Neural cell (in vitro differentiated cells): Measurements from ENCODE around the gene SDK1. TPM values are rescaled to one million over a fixed set of nuclear protein-coding genes. Genes with fewer than 3 reads are reported as not detected.

Experiments
- H2AFZ ChIP-seq: fragments of 200-600, 300-800 bp; sonication (generic), shearing (Covaris generic); 2 replicates; pipeline ENCODE4 v1.6.0; 2014; ENCODE audit warnings: low read depth, mild to moderate bottlenecking, antibody characterized with exemption, low read length, moderate library complexity
- H3F3A ChIP-seq: fragments of 200-600 bp; shearing (Covaris generic); 2 replicates; pipeline ENCODE4 v1.6.1; 2016; ENCODE audit warnings: mild to moderate bottlenecking, moderate library complexity, mixed read lengths, antibody characterized with exemption, low read length; ENCODE audit not compliant: insufficient read depth, poor library complexity, severe bottlenecking
- H3K27ac ChIP-seq: fragments of 200-600, 300-800 bp; sonication (generic), shearing (Covaris generic); 2 replicates; pipeline ENCODE4 v1.5.1; 2014; ENCODE audit warnings: mild to moderate bottlenecking, low read length, moderate library complexity
- H3K27me3 ChIP-seq: fragments of 300-800, 200-600 bp; sonication (generic), shearing (Covaris generic); 2 replicates; pipeline ENCODE4 v1.6.0; 2014; ENCODE audit warnings: mild to moderate bottlenecking, low read depth, low read length, moderate library complexity; ENCODE audit not compliant: insufficient read depth
- H3K36me3 ChIP-seq: fragments of 300-800, 200-600 bp; sonication (generic), shearing (Covaris generic); 2 replicates; pipeline ENCODE4 v1.5.1; 2014; ENCODE audit warnings: mild to moderate bottlenecking, antibody characterized with exemption, low read length, moderate library complexity; ENCODE audit not compliant: insufficient read depth
- H3K4me2 ChIP-seq: fragments of 300-800, 200-600 bp; sonication (generic), shearing (Covaris generic); 2 replicates; pipeline ENCODE4 v1.6.0; 2014; ENCODE audit warnings: mild to moderate bottlenecking, low read length
- H3K4me3 ChIP-seq: fragments of 300-800, 200-600 bp; sonication (generic), shearing (Covaris generic); 2 replicates; pipeline ENCODE4 v1.5.1; 2014; ENCODE audit warnings: mild to moderate bottlenecking, low read length, moderate library complexity
- H3K79me2 ChIP-seq: fragments of 200-600 bp; shearing (Covaris generic); replicated peaks from 2 replicates; pipeline ENCODE4 v1.6.0; 2014; ENCODE audit warnings: mild to moderate bottlenecking, low read length, moderate library complexity; ENCODE audit not compliant: insufficient read depth
- H3K9ac ChIP-seq: fragments of 300-800, 200-600 bp; sonication (generic), shearing (Covaris generic); 2 replicates; pipeline ENCODE4 v1.6.1; 2016; ENCODE audit warnings: mild to moderate bottlenecking, low read length, mixed read lengths
- H3K9me2 ChIP-seq: fragments of 200-600 bp; shearing (Covaris generic); 2 replicates; pipeline ENCODE4 v1.6.1; 2016; ENCODE audit warnings: mild to moderate bottlenecking, low read length, mixed read lengths; ENCODE audit not compliant: insufficient read depth
- H3K9me3 ChIP-seq: fragments of 200-600, 300-800 bp; sonication (generic), shearing (Covaris generic); 2 replicates; pipeline ENCODE4 v1.6.1; 2016; ENCODE audit warnings: mild to moderate bottlenecking, mixed run types, low read length, moderate library complexity, mixed read lengths
- H4K20me1 ChIP-seq: fragments of 200-600 bp; shearing (Covaris generic); 2 replicates; pipeline ENCODE4 v1.6.1; 2016; ENCODE audit warnings: mild to moderate bottlenecking, mixed run types; ENCODE audit not compliant: insufficient read depth
- EP300 ChIP-seq: fragments of 450-650 bp; conservative IDR thresholded peaks from 2 replicates; pipeline ENCODE4 v1.6.1; 2014; ENCODE audit warnings: antibody characterized with exemption, mild to moderate bottlenecking, moderate library complexity; ENCODE audit not compliant: poor library complexity, severe bottlenecking
- EZH2 ChIP-seq: fragments of 200-600, 300-800 bp; shearing (Covaris generic), sonication (generic); IDR thresholded peaks from 2 replicates; pipeline ENCODE4 v1.6.1; 2014; ENCODE audit warnings: antibody characterized with exemption, low read length, borderline replicate concordance, mild to moderate bottlenecking; ENCODE audit not compliant: insufficient read depth, poor library complexity, severe bottlenecking
- MXI1 ChIP-seq: fragments of 450-650 bp; conservative IDR thresholded peaks from 2 replicates; pipeline ENCODE4 v1.6.1; 2014; ENCODE audit warnings: antibody characterized with exemption, mild to moderate bottlenecking; ENCODE audit not compliant: poor library complexity, severe bottlenecking
- POLR2AphosphoS5 ChIP-seq: IDR thresholded peaks from 2 replicates; pipeline ENCODE4 v1.6.1; 2012
- RAD21 ChIP-seq: fragments of 450-650 bp; conservative IDR thresholded peaks from 2 replicates; pipeline ENCODE4 v1.6.1; 2014; ENCODE audit warnings: antibody characterized with exemption, mild to moderate bottlenecking, moderate library complexity
- SMC3 ChIP-seq: fragments of 450-650 bp; conservative IDR thresholded peaks from 2 replicates; pipeline ENCODE4 v1.6.1; 2014; ENCODE audit warnings: antibody characterized with exemption, mild to moderate bottlenecking, moderate library complexity; ENCODE audit not compliant: poor library complexity
- TAF1 ChIP-seq: IDR thresholded peaks from 2 replicates; pipeline ENCODE4 v1.6.1; 2012; ENCODE audit warnings: low read depth
- polyA plus RNA-seq: library from polyadenylated mRNA; depleted of rRNA; stranded (reverse); fragments of >200 nt; gene quantifications from 2 replicates; pipeline ENCODE4 v1.2.3, GENCODE V29; 2014
- TF ChIP-seq, protein P1 (sequence below): fragments of 450-650 bp; IDR thresholded peaks from 2 replicates; pipeline ENCODE4 v1.5.1; 2014; ENCODE audit warnings: antibody characterized with exemption, mild to moderate bottlenecking, moderate library complexity; ENCODE audit not compliant: poor library complexity, severe bottlenecking
- TF ChIP-seq, protein P2 (sequence below): IDR thresholded peaks from 2 replicates; pipeline ENCODE4 v1.6.1; 2012; ENCODE audit warnings: borderline replicate concordance

Gene SDK1
- polyA plus RNA-seq, 1 donor from 2014 or later, result 2.7 TPM

DNA sequence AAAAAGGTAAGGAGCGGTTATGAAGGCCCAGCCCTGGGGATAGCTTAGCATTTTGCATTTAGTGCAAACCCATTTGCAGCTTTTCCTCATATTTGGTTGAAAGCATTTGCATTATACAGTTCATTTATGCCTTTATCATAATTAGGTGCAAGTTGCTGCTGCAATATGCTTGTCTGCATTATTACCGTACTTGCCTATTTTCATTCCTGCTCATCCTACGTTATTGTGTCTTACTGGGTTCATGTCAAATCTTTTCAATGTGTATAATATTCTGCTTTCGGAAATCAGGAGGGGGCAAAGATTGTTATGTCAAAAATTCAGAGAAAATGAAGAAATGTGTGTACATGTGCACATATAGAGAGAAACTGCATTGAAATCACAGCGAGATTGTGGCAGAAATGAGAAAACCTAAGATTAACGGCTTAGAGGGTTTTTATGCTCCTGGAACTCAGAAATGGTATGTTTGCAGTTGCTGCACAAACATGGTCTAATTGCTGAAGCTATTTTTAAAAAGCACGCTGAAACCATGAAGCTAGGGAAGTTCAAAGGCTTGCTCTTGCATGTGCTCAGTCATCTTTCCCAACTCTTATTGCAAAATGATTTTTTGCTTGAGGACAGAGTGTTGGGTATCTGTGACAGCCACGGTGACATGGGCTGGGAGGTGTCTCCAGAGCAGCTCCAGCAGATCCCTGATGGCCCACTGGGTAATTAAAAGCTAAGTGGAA lies 613.2 kb downstream of the SDK1 start:
- Histone ChIP-seq H3K27ac (no peak overlapping the region), H4K20me1 (no peaks in the 10 kb centered on the region), H3F3A (no peaks in the 10 kb centered on the region), H3K9ac (no peak overlapping the region), H3K4me2 (no peak overlapping the region), H3K9me2 (no peaks in the 10 kb centered on the region), H3K79me2 (no peaks in the 10 kb centered on the region), H3K27me3 (no peaks in the 10 kb centered on the region), H3K4me3 (no peak overlapping the region), H3K36me3 (no peaks in the 10 kb centered on the region), H3K9me3 (no peaks in the 10 kb centered on the region), H2AFZ (no peak overlapping the region)
- TF ChIP-seq, protein P1, sequence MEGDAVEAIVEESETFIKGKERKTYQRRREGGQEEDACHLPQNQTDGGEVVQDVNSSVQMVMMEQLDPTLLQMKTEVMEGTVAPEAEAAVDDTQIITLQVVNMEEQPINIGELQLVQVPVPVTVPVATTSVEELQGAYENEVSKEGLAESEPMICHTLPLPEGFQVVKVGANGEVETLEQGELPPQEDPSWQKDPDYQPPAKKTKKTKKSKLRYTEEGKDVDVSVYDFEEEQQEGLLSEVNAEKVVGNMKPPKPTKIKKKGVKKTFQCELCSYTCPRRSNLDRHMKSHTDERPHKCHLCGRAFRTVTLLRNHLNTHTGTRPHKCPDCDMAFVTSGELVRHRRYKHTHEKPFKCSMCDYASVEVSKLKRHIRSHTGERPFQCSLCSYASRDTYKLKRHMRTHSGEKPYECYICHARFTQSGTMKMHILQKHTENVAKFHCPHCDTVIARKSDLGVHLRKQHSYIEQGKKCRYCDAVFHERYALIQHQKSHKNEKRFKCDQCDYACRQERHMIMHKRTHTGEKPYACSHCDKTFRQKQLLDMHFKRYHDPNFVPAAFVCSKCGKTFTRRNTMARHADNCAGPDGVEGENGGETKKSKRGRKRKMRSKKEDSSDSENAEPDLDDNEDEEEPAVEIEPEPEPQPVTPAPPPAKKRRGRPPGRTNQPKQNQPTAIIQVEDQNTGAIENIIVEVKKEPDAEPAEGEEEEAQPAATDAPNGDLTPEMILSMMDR, result no peak
- TF ChIP-seq, protein P2, sequence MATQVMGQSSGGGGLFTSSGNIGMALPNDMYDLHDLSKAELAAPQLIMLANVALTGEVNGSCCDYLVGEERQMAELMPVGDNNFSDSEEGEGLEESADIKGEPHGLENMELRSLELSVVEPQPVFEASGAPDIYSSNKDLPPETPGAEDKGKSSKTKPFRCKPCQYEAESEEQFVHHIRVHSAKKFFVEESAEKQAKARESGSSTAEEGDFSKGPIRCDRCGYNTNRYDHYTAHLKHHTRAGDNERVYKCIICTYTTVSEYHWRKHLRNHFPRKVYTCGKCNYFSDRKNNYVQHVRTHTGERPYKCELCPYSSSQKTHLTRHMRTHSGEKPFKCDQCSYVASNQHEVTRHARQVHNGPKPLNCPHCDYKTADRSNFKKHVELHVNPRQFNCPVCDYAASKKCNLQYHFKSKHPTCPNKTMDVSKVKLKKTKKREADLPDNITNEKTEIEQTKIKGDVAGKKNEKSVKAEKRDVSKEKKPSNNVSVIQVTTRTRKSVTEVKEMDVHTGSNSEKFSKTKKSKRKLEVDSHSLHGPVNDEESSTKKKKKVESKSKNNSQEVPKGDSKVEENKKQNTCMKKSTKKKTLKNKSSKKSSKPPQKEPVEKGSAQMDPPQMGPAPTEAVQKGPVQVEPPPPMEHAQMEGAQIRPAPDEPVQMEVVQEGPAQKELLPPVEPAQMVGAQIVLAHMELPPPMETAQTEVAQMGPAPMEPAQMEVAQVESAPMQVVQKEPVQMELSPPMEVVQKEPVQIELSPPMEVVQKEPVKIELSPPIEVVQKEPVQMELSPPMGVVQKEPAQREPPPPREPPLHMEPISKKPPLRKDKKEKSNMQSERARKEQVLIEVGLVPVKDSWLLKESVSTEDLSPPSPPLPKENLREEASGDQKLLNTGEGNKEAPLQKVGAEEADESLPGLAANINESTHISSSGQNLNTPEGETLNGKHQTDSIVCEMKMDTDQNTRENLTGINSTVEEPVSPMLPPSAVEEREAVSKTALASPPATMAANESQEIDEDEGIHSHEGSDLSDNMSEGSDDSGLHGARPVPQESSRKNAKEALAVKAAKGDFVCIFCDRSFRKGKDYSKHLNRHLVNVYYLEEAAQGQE, result no peak
- TF ChIP-seq EP300, result no peak
- TF ChIP-seq TAF1, result no peak
- no peak for TF ChIP-seq RAD21
- TF ChIP-seq MXI1, result no peak
- no peak for TF ChIP-seq SMC3
- no peak for TF ChIP-seq EZH2
- TF ChIP-seq POLR2AphosphoS5, result no peak

DNA sequence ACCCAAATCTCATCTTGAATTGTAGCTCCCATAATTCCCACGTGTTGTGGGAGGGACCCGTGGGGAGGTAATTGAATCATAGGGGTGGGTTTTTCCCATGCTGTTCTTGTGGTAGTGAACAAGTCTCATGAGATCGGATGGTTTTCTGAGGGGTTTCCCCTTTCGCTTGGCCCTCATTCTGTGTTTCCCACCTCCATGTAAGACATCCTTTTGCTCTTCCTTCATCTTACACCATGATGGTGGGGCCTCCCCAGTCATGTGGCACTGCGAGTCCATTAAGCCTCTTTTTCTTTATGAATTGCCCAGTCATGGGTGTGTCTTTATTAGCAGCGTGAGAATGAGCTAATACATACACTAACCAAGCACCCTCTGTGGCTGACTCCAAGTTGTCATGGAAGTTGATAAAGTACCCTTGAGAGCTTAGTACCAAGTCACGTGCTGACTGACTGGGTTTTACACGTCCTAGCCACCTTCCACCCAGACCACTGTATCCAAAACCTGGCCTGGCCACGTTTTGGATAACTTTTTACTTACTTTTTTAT lies 614.4 kb downstream of the SDK1 start:
- no peak overlapping the region for H3K4me2 ChIP-seq
- TF ChIP-seq, protein P2, result no peak
- TF ChIP-seq POLR2AphosphoS5 (no peak), MXI1 (no peak), TAF1 (no peak), RAD21 (no peak), EZH2 (no peak), EP300 (no peak)
- TF ChIP-seq, protein P1, result no peak
- no peaks in the 10 kb centered on the region for H3K79me2 ChIP-seq
- no peak overlapping the region for H3K4me3 ChIP-seq
- H3K27ac ChIP-seq, result no peak overlapping the region
- no peaks in the 10 kb centered on the region for H3K9me3 ChIP-seq
- H4K20me1 ChIP-seq, result no peaks in the 10 kb centered on the region
- H3K9me2 ChIP-seq, result no peaks in the 10 kb centered on the region
- no peak overlapping the region for H3K9ac ChIP-seq
- no peaks in the 10 kb centered on the region for H3K27me3 ChIP-seq
- no peaks in the 10 kb centered on the region for H3F3A ChIP-seq
- H2AFZ ChIP-seq, result no peak overlapping the region
- H3K36me3 ChIP-seq, result no peaks in the 10 kb centered on the region
